Measurements from ENCODE around the gene HINFP.
"Not testable (repeated sequence)": the region's sequence is repeated elsewhere in the genome, so short reads cannot be mapped to it uniquely, and the experiment has no call there.

The HINFP gene

DNA sequence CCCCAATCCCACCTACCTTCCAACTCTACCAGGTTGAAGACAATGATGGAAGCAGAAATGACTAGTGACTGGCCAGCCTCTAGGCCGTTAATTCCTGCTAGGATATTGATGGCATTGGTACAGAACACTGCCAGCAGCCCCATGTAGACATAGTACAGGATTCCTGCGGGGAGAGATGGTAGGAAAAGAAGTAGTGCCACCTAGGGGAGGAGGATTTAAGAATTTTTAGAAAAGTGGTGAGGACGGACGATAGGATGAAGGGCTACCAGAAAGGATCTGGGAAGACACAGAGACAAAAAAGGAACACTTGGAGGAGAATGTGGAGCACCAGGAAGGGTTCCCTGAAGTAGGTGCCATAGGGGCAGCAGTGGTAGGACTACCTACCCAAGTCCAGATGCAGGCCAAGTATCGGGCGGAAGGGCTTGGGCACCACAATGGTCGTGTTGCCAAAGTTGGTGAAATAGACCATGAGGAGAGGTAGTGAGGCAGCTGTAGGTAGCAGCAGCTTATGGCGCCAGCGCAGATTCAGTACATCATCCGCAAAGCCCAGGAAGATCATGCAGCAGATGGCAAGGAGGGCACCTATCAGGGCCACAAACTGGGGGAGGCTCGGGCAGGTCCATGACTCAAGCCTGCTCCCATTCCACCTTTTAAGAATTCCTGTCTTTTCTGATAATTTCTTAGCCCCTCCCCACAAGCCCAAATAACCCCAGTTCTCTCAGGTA lies 21.0 kb upstream of the HINFP start:
- no peaks in the 10 kb centered on the region for H3K27me3 ChIP-seq (ENCODE audit: control insufficient read depth in 1 of 2, insufficient read depth in 2 of 2, low read length in 2 of 2)
- H3K4me3 ChIP-seq (ENCODE audit: low read depth in 1 of 2, low read length in 2 of 2), result peak overlapping the region; percentile 92 to 93
- H3K4me1 ChIP-seq (ENCODE audit: control insufficient read depth in 1 of 2, insufficient read depth in 2 of 2, low read length in 2 of 2), result peaks cover 12 to 30% of the 10 kb centered on the region in 2 donors
- H3K9me3 ChIP-seq (ENCODE audit: control insufficient read depth in 1 of 2, low read length in 2 of 2), result no peaks in the 10 kb centered on the region
- peak overlapping the region; percentile 87 to 93 for H3K9ac ChIP-seq (ENCODE audit: low read depth in 1 of 2, low read length in 2 of 2)
- H3K27ac ChIP-seq (ENCODE audit: low read depth, low read length), result no peak overlapping the region
- H3K36me3 ChIP-seq (ENCODE audit: control insufficient read depth in 1 of 2, insufficient read depth in 2 of 2, low read length in 2 of 2), result peaks cover 12 to 21% of the 10 kb centered on the region in 2 donors

DNA sequence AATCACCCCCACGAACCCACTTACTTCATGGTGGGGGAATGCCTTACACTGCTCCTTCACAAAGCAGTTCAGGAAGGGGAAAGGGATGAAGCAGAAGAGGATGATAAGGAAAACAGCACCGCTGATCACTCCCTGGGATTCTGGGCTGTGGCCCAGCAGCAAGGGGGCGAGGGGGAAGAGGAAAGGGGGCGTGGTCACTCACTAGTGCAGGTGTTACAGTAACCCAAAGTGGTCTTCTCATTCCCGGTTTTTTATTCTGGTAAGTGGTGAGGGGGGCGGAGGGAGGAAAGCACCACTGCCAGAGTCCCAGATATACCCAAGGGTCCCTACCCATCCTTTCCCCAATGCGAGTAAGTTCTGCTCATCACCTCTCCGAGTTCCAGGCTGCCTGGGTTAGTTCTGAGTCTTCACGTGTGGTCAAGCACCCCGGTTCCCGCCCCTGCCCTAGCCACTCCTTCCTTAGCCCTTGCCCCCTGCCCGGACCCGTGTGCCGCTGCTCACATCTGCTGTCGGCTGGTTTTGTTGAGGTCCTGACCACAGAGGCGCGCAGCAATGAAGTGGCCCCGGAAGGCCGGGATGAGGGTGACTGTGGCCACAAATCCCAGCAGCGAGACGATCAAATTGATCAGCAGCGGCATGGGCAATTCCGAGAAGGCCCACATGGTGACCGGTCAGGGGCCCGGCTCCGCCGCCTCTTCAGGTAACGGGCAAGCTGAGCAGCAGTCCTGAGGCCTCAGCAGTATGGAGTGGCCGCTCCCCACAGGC lies 20.2 kb upstream of the HINFP start:
- Histone ChIP-seq H3K4me3 (ENCODE audit: low read depth in 1 of 2, low read length in 2 of 2) (peak overlapping the region; percentile 92 to 93), H3K9me3 (ENCODE audit: control insufficient read depth in 1 of 2, low read length in 2 of 2) (no peaks in the 10 kb centered on the region), H3K9ac (ENCODE audit: low read depth in 1 of 2, low read length in 2 of 2) (peak overlapping the region; percentile 87 to 93), H3K36me3 (ENCODE audit: control insufficient read depth in 1 of 2, insufficient read depth in 2 of 2, low read length in 2 of 2) (peaks cover 12 to 21% of the 10 kb centered on the region in 2 donors), H3K4me1 (ENCODE audit: control insufficient read depth in 1 of 2, insufficient read depth in 2 of 2, low read length in 2 of 2) (peaks cover 13 to 30% of the 10 kb centered on the region in 2 donors), H3K27me3 (ENCODE audit: control insufficient read depth in 1 of 2, insufficient read depth in 2 of 2, low read length in 2 of 2) (no peaks in the 10 kb centered on the region), H3K27ac (ENCODE audit: low read depth, low read length) (peak overlapping the region; percentile 87)

DNA sequence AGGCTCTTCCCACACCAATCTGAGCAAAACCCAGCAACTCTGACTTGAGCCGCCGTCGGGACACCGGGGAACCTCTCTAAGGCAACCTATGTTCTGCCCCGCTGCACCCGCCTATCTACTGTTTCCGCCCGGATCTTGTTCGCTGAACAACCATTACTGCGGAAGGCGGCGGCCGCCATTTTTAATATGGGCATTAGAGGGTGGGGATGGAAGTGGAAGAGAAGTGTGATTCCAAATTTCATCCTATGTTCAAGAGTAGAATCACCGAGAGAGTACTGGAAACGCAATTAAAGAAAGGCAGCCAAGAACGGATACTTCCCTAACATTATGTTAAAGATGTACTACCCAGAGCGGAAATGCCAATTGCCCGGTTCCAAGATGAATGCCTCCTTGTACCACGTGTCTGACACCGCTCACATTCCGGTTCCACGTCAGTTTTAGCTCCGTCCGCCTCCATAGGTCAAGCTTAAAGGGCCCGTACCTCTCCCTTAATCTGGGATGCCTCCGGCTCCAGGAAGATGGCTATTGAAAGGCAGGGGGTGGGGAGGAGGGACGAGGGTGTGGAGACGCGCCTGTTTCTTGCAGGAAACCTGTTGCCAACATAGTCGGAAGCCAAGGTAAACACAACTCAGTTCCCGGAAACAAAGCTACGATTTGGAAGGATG lies 19.5 kb upstream of the HINFP start, which contains the start of gene DPAGT1:
Gene DPAGT1, minus strand, starts transcription at position 95 of the 665 bp plus-strand sequence. CDS start 198 bp downstream, outside the sequence.
- Histone ChIP-seq H3K36me3 (ENCODE audit: control insufficient read depth in 1 of 2, insufficient read depth in 2 of 2, low read length in 2 of 2) (peaks cover 8 to 15% of the 10 kb centered on the region in 2 donors), H3K9me3 (ENCODE audit: control insufficient read depth in 1 of 2, low read length in 2 of 2) (no peaks in the 10 kb centered on the region), H3K4me3 (ENCODE audit: low read depth in 1 of 2, low read length in 2 of 2) (peak within 1 kb of the TSS; percentile 92 to 93), H3K27me3 (ENCODE audit: control insufficient read depth in 1 of 2, insufficient read depth in 2 of 2, low read length in 2 of 2) (no peaks in the 10 kb centered on the region), H3K4me1 (ENCODE audit: control insufficient read depth in 1 of 2, insufficient read depth in 2 of 2, low read length in 2 of 2) (peaks cover 20 to 37% of the 10 kb centered on the region in 2 donors), H3K27ac (ENCODE audit: low read depth, low read length) (peak within 1 kb of the TSS; percentile 87), H3K9ac (ENCODE audit: low read depth in 1 of 2, low read length in 2 of 2) (peak within 1 kb of the TSS; percentile 87 to 93)

- H3K27me3 ChIP-seq (ENCODE audit: control insufficient read depth in 1 of 2, insufficient read depth in 2 of 2, low read length in 2 of 2); H3K9me3 ChIP-seq (ENCODE audit: control insufficient read depth in 1 of 2, low read length in 2 of 2); H3K36me3 ChIP-seq (ENCODE audit: control insufficient read depth in 1 of 2, insufficient read depth in 2 of 2, low read length in 2 of 2): not testable (repeated sequence)
- peaks cover 22 to 41% of the 10 kb centered on the region in 2 donors for H3K4me1 ChIP-seq (ENCODE audit: control insufficient read depth in 1 of 2, insufficient read depth in 2 of 2, low read length in 2 of 2)
- H3K9ac ChIP-seq (ENCODE audit: low read depth in 1 of 2, low read length in 2 of 2), result peak overlapping the region in 1 of 2 donors; percentile 87
- peak overlapping the region in 1 of 2 donors; percentile 93 for H3K4me3 ChIP-seq (ENCODE audit: low read depth in 1 of 2, low read length in 2 of 2)
- H3K27ac ChIP-seq (ENCODE audit: low read depth, low read length), result peak overlapping the region; percentile 55
Measured at GRCh38 chr11:119103161-119103664, 18.2 kb upstream of the HINFP start.

DNA sequence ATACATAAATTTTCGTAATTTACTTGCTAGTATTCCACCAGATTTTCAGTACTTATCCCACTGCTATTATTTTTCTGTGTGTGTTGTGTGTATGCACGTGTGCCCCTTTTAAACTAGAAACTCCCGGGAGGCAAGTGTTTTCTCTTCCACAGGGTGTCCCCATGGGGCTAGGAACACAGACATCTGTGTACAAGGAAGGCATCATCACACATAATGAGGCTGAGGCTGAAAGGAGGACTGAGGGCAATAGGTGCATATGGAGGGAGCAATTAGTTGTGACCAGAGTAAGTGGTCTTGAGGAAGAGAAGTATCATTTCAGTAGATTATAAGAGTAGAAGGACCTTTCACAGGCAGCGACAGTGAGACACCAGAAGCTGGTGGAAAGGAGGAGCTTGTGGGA lies 17.6 kb upstream of the HINFP start:
- Histone ChIP-seq H3K4me3 (ENCODE audit: low read depth in 1 of 2, low read length in 2 of 2) (no peak overlapping the region), H3K36me3 (ENCODE audit: control insufficient read depth in 1 of 2, insufficient read depth in 2 of 2, low read length in 2 of 2) (no peaks in the 10 kb centered on the region), H3K27me3 (ENCODE audit: control insufficient read depth in 1 of 2, insufficient read depth in 2 of 2, low read length in 2 of 2) (no peaks in the 10 kb centered on the region), H3K9me3 (ENCODE audit: control insufficient read depth in 1 of 2, low read length in 2 of 2) (no peaks in the 10 kb centered on the region), H3K9ac (ENCODE audit: low read depth in 1 of 2, low read length in 2 of 2) (no peak overlapping the region), H3K4me1 (ENCODE audit: control insufficient read depth in 1 of 2, insufficient read depth in 2 of 2, low read length in 2 of 2) (peaks cover 28 to 47% of the 10 kb centered on the region in 2 donors), H3K27ac (ENCODE audit: low read depth, low read length) (no peak overlapping the region)

DNA sequence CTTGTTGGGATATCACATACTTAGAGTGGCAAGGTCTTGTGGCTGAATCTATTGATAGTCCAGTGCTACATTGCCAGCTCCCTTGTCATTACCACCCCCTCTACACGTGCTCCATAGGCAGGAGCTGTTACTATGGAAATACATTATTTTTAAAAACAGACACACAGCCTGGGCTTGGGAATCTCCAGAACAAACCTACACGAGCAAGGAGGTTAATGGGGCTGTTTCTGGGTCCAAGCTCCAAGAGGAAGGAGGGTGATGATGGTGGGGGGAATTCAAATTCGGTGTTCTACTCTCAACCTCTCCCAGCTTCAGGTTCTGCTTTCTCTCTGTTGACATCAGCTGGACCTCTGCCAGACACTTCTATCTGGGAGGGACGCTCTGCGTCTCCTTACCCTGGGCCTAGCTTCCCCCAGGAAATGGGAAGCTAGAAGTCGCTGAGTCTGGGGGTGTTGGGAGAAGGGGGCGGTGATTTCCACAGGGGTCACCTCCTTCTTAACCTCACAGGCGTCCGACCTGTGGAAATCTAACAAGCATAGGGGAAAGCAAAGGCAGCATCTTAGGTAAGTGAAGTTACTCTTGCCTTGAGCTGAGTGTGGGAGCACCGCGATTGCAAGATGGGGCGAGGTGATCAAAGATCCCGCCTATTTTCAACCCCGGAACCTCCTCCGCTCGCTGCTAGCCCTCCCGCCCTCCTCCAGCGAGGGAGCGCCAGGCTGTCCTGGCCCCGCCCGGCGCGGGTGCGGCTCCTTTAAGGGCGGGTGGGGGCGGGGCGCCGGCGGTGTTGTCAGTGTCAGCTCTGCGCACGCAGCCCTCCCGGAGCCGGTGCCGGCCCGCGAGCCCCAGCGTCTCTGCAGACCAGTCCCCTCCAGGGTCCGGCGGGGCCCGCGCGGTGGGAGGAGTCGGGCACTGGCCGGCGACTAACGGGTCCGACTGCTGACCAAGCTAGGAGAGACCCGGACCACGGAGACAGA lies 14.5 kb upstream of the HINFP start, which contains the start of gene C2CD2L:
Gene C2CD2L, plus strand, starts transcription at position 781 of the 974 bp plus-strand sequence. CDS start 398 bp downstream, outside the sequence.
- Histone ChIP-seq H3K9ac (ENCODE audit: low read depth in 1 of 2, low read length in 2 of 2) (peak within 1 kb of the TSS; percentile 69 to 88), H3K4me1 (ENCODE audit: control insufficient read depth in 1 of 2, insufficient read depth in 2 of 2, low read length in 2 of 2) (peaks cover 23 to 49% of the 10 kb centered on the region in 2 donors), H3K36me3 (ENCODE audit: control insufficient read depth in 1 of 2, insufficient read depth in 2 of 2, low read length in 2 of 2) (peaks cover 14 to 17% of the 10 kb centered on the region in 2 donors), H3K9me3 (ENCODE audit: control insufficient read depth in 1 of 2, low read length in 2 of 2) (no peaks in the 10 kb centered on the region), H3K4me3 (ENCODE audit: low read depth in 1 of 2, low read length in 2 of 2) (peak within 1 kb of the TSS; percentile 75 to 94), H3K27me3 (ENCODE audit: control insufficient read depth in 1 of 2, insufficient read depth in 2 of 2, low read length in 2 of 2) (no peaks in the 10 kb centered on the region), H3K27ac (ENCODE audit: low read depth, low read length) (peak within 1 kb of the TSS; percentile 82)

- peaks cover 21 to 25% of the 10 kb centered on the region in 2 donors for H3K36me3 ChIP-seq (ENCODE audit: control insufficient read depth in 1 of 2, insufficient read depth in 2 of 2, low read length in 2 of 2)
- peak overlapping the region; percentile 75 to 94 for H3K4me3 ChIP-seq (ENCODE audit: low read depth in 1 of 2, low read length in 2 of 2)
- no peaks in the 10 kb centered on the region for H3K9me3 ChIP-seq (ENCODE audit: control insufficient read depth in 1 of 2, low read length in 2 of 2)
- H3K27me3 ChIP-seq (ENCODE audit: control insufficient read depth in 1 of 2, insufficient read depth in 2 of 2, low read length in 2 of 2), result no peaks in the 10 kb centered on the region
- peak overlapping the region; percentile 48 for H3K27ac ChIP-seq (ENCODE audit: low read depth, low read length)
- peak overlapping the region; percentile 69 to 88 for H3K9ac ChIP-seq (ENCODE audit: low read depth in 1 of 2, low read length in 2 of 2)
- peaks cover 23 to 45% of the 10 kb centered on the region in 2 donors for H3K4me1 ChIP-seq (ENCODE audit: control insufficient read depth in 1 of 2, insufficient read depth in 2 of 2, low read length in 2 of 2)
Measured at GRCh38 chr11:119107538-119108145, 13.7 kb upstream of the HINFP start.

GRCh38 chr11:119108146-119108856 lies 13.1 kb upstream of the HINFP start:
- peak overlapping the region; percentile 69 to 88 for H3K9ac ChIP-seq (ENCODE audit: low read depth in 1 of 2, low read length in 2 of 2)
- no peaks in the 10 kb centered on the region for H3K27me3 ChIP-seq (ENCODE audit: control insufficient read depth in 1 of 2, insufficient read depth in 2 of 2, low read length in 2 of 2)
- peaks cover 23 to 39% of the 10 kb centered on the region in 2 donors for H3K4me1 ChIP-seq (ENCODE audit: control insufficient read depth in 1 of 2, insufficient read depth in 2 of 2, low read length in 2 of 2)
- peaks cover 22 to 30% of the 10 kb centered on the region in 2 donors for H3K36me3 ChIP-seq (ENCODE audit: control insufficient read depth in 1 of 2, insufficient read depth in 2 of 2, low read length in 2 of 2)
- H3K27ac ChIP-seq (ENCODE audit: low read depth, low read length), result peak overlapping the region; percentile 48
- no peaks in the 10 kb centered on the region for H3K9me3 ChIP-seq (ENCODE audit: control insufficient read depth in 1 of 2, low read length in 2 of 2)
- peak overlapping the region; percentile 75 to 94 for H3K4me3 ChIP-seq (ENCODE audit: low read depth in 1 of 2, low read length in 2 of 2)
